GM20000 (cell line): ENCODE measurements around the gene DDI2.

ENCODE experiments used
- DNase-seq: peaks from one replicate; pipeline ENCODE4 v3.0.0; 2012; ENCODE audit warnings: low spot score
- CTCF ChIP-seq: IDR thresholded peaks from 2 replicates; pipeline ENCODE4 v1.5.1; 2012; ENCODE audit warnings: mild to moderate bottlenecking, control low read depth; ENCODE audit errors: extremely low read depth, missing control alignments

DDI2 gene

DNA sequence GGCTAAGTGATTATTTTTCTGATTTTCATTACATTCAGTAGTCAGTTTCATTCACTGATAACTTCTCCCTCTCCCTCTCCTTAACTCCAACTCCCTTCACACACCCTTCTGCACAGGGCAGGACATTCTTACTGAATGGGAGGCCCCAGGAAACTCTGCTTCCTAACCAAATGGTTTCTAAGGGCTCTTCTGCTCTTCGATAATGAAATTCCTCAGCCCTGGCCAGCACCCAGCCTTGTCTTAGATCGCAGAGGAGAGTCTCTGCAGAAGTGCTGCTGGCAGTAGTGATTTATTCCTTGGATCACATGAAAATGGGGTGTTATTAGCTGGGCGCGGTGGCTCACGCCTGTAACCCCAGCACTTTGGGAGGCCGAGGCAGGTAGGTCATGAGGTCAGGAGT is 83.2 kb downstream of the DDI2 start:
- no peak for TF ChIP-seq CTCF
- no peak for DNase-seq

DNA sequence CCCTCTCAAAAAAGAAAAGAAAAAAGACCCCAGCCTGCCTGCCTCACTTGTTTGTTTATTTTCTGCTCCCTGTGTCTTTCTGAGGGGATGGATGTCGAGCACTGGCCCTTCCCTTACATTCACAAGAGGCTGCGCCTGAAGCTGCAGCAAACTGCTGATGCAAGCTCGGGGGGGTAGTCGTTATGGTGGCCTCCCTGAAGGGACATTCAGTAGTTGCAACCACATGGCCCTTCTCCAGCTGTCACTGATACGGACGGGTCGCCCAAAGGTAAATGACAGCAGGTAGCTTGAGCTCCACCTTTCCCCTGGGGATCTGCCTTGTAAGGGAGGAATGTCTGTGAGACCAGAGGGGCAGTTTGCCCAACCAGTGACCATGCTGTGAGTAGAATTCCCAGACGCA is 84.5 kb downstream of the DDI2 start:
- no peak for TF ChIP-seq CTCF
- no peak for DNase-seq

DNA sequence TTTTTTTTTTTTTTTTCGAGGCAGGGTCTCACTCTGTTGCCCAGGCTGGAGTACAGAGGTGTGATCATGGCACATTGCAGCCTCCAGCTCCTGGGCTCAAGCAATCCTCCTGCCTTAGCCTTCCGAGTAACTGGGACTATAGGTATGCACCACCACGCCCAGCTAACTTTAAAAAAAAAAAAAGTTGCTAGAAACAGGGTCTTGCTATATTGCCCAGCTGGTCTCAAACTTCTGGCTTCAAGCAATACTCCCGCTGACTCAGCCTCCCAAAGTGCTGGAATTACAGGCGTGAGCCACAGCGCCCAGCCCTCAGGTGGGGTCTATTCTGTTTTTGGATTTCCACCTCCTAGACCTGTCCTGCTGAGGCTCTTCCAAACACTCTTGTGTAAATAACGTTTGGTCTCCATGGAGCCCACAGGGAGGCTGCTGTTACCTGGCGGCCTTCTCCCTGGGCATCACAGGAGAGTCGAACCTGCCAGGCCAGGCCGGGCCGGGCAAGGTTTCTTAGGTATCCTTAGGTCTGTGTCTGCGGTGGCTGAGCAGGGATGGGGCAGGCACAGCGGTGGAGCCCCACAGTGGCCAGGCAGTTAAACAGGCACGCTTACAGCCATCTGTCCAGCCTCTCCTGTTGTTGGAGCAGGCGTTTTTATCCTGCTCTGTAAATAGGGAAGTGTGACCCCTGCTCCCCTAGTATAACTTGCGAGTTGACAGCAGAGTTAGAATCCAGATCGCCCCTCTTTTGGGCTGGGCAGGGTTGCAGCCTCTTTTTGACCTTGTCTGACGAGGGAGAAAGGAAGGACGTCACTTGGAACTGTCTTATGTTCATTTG is 85.7 kb downstream of the DDI2 start:
- DNase-seq: no peak
- TF ChIP-seq CTCF: no peak

GRCh38 chr1:15703562-15703961 is 86.3 kb downstream of the DDI2 start:
- no peak for TF ChIP-seq CTCF

DNA sequence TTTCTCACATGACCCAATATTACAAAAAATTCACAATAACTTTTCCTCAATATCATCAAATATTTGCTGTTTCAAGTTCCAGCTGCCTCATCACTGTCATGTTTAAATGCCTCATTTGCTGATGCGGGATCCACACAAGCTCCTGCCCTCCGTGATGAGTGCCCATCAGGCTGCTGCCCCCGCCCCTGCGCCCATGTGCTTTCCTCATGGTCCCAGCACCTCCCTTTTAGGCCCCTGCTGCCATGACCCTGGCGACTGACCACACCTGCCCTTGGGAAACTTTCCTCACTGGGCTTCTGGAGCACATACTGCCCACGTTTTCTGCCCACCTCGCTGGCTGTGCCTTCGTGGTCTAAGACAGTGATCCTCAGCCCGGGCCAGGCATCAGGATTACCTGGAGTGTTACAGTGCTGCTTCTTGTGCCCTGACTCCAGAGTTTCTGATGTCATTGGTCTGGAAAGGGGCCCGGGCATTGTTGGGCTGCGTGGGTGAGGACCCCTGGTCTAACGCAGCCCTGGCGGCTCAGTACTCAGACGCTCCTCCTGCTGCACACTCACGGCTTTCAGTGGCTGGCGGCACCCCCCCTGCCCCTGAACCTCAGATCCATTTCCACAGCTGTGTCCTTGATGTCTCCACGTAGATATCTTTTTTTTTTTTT is 87.4 kb downstream of the DDI2 start:
- no peak for TF ChIP-seq CTCF
- no peak for DNase-seq

More at GRCh38 chr1:15703562-15703961, 86.3 kb downstream of the DDI2 start:
- DNase-seq: no peak

- TF ChIP-seq CTCF: no peak
Observed at GRCh38 chr1:15705184-15705566, 87.9 kb downstream of the DDI2 start.

DNA sequence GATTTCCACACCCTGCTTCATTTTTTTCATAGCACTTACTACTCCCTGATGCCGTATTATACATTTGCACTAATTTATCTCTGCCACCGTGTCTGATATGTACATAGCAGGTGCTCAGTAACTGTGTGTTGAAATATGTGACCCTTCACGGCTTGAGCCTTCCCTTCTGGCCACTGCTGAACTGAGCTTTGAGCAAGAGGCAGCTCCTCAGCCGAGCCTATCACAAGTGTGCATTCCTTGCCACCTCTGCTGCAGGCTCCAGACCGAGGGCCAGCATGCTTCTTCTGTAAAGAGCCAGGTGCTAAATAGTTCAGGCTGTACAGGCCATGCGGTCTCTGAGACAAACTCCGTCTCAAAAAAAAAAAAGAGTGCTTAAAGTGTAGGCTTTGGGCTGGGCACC is 89.5 kb downstream of the DDI2 start:
- TF ChIP-seq CTCF: no peak
- DNase-seq: no peak

More at GRCh38 chr1:15705184-15705566, 87.9 kb downstream of the DDI2 start:
- DNase-seq: no peak
